H1 (cell line): ENCODE measurements around the gene MRI1. TPM values are rescaled to one million over a fixed set of nuclear protein-coding genes. Genes with fewer than 3 reads are reported as not detected.

Experiments used
- ASH2L ChIP-seq: fragments of 200-600, 300-600 bp; sonication (generic); IDR thresholded peaks from one replicate; pipeline ENCODE4 v1.7.1; 2017; ENCODE audit warnings: low read length
- JUN ChIP-seq: IDR thresholded peaks from 2 replicates; pipeline ENCODE4 v1.6.1; 2011; ENCODE audit warnings: low read depth, mild to moderate bottlenecking, improper control_type of control experiment, low read length
- SP4 ChIP-seq: IDR thresholded peaks from 2 replicates; pipeline ENCODE4 v1.6.1; 2012; ENCODE audit warnings: low read length, inconsistent platforms
- polyA plus RNA-seq, 7 experiments: library from polyadenylated mRNA; depleted of rRNA in 3 of 7; stranded (reverse) in 5 of 7; unstranded in 2 of 7; fragments of >200 nt in 5 of 7; fragments of 200-250 nt in 2 of 7; gene quantifications; 1 replicate in 5 of 7; 2 replicates in 1 of 7; 4 replicates in 1 of 7; pipeline versions ENCODE4 v1.2.1 to v1.2.3, GENCODE V29; 2011 to 2013; ENCODE audit warnings: missing spikeins in 2 of 7, mixed read lengths in 2 of 7
- total RNA-seq: library from RNA; stranded (reverse); fragmentation: NEBNext Ultra II Directional; extraction: Animal tissue kit (Norgen Biotek cat#: 25700); gene quantifications from 2 replicates; pipeline ENCODE4 v1.2.1, GENCODE V29; 2021

Gene MRI1
- total and polyA plus RNA-seq, 2 of the 8 experiments (the other 6 are each of a cell fraction or from before 2014, with no cell fraction given) = 24.5 to 29.5 TPM

DNA sequence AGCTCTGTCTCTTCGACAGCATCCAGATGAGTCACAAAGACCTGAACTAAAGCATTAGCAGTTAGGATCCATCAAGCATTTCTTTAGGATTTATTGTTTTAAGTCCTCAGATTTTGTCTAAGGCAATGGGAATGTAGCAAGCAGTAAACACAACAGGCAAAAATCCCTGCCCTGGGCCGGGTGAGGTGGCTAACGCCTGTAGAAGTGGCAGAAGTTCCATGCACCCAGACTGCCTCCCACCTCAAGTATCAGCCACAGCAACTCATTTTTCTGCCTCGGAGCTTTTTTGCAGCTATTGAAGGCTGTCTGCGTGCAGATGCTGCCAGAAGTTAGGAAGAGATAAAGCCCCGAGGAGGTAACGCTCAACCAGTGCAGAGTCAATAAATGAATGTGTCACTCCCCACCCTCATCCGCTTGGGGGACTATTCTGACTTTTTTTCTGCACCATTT lies 47.1 kb upstream of the MRI1 start (continued):
- TF ChIP-seq SP4 = no peak
- no peak for TF ChIP-seq JUN
- no peak for TF ChIP-seq ASH2L
